Type B pancreatic cell (in vitro differentiated cells): Measurements from ENCODE around the gene CCDC57. TPM values are rescaled to one million over a fixed set of nuclear protein-coding genes. Genes with fewer than 3 reads are reported as not detected.

Source experiments
- DNase-seq: peaks from one replicate; pipeline ENCODE4 v3.0.0; 2021; ENCODE audit warnings: mixed read lengths; ENCODE audit not compliant: unreplicated experiment; ENCODE audit errors: extremely low spot score
- H3K27ac Mint-ChIP-seq: 2 replicates; pipeline ENCODE4 v1.8.0; 2021; ENCODE audit warnings: mild to moderate bottlenecking, mixed read lengths
- H3K27me3 Mint-ChIP-seq: 2 replicates; pipeline ENCODE4 v1.8.0; 2021; ENCODE audit warnings: mixed read lengths
- H3K36me3 Mint-ChIP-seq: 2 replicates; pipeline ENCODE4 v1.8.0; 2021; ENCODE audit warnings: mixed read lengths
- H3K4me1 Mint-ChIP-seq: one replicate; pipeline ENCODE4 v1.8.0; 2021; ENCODE audit warnings: mixed read lengths; ENCODE audit not compliant: unreplicated experiment
- H3K4me3 Mint-ChIP-seq: 2 replicates; pipeline ENCODE4 v1.8.0; 2021; ENCODE audit warnings: mild to moderate bottlenecking, mixed read lengths
- H3K9me3 Mint-ChIP-seq: 2 replicates; pipeline ENCODE4 v1.8.0; 2021; ENCODE audit warnings: mixed read lengths
- total RNA-seq: library from RNA; stranded (reverse); gene quantifications from 2 replicates; pipeline ENCODE4 v1.2.1, GENCODE V29; 2021; ENCODE audit warnings: low replicate concordance
- TF ChIP-seq, protein P1 (sequence below): fragments of 200-600 bp; sonication (generic); conservative IDR thresholded peaks from 2 replicates; pipeline ENCODE4 v1.5.0; 2021; ENCODE audit warnings: antibody characterized with exemption, mild to moderate bottlenecking

The CCDC57 gene
- total RNA-seq, 1 donor from 2014 or later = 58.7 TPM

DNA sequence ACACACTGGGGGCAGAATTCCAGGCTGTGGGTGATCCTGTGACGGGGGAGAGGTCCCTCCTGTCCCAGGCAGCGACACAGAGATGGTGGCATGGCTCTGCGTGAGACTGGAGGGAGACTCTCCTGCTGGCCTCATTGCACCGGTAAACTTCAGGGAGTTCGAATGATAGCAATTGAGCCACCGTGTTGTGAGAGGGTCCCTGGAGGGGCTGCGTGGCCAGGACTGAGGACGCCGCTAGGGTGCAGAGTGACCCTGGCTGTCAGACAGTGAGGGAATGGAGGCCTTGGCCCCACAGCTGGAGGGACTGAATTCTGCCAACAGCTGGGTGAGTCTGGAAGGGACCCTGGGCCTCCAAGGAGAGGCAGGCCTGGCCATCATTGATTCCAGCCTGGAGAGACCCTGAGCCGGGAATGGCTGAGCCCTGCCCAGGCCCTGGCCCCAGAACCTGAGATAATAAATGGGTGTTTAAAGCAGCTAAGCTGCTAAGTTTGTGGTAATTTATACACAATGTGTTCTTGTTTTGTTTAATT lies 32.6 kb downstream of the CCDC57 start:
- H3K27me3 Mint-ChIP-seq = no peaks in the 10 kb centered on the region
- TF ChIP-seq, protein P1, sequence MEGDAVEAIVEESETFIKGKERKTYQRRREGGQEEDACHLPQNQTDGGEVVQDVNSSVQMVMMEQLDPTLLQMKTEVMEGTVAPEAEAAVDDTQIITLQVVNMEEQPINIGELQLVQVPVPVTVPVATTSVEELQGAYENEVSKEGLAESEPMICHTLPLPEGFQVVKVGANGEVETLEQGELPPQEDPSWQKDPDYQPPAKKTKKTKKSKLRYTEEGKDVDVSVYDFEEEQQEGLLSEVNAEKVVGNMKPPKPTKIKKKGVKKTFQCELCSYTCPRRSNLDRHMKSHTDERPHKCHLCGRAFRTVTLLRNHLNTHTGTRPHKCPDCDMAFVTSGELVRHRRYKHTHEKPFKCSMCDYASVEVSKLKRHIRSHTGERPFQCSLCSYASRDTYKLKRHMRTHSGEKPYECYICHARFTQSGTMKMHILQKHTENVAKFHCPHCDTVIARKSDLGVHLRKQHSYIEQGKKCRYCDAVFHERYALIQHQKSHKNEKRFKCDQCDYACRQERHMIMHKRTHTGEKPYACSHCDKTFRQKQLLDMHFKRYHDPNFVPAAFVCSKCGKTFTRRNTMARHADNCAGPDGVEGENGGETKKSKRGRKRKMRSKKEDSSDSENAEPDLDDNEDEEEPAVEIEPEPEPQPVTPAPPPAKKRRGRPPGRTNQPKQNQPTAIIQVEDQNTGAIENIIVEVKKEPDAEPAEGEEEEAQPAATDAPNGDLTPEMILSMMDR = no peak
- H3K36me3 Mint-ChIP-seq = peaks cover 17% of the 10 kb centered on the region
- no peaks in the 10 kb centered on the region for H3K4me1 Mint-ChIP-seq
- no peaks in the 10 kb centered on the region for H3K9me3 Mint-ChIP-seq
- DNase-seq = no peak
- no peak overlapping the region for H3K4me3 Mint-ChIP-seq
- H3K27ac Mint-ChIP-seq = no peak overlapping the region

DNA sequence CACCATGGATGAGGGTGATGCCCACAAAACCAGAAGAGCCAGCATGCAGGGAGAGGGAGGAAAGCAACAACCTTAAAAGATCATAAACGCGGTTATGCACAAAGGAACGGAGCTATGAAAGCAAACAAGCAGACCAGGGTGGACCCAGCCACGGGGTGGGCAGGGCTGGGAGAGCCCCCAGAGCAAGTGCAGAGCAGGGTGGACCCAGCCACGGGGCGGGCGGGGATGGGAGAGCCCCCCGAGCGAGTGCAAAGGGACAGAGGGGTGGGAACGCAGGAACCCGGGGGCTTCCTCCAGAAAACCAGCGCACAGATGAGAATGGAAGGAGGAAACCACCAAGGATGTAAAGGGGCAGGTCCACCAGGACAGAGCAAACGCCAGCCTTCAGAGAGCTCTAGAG lies 33.2 kb downstream of the CCDC57 start:
- Mint-ChIP-seq H3K27ac (no peak overlapping the region), H3K4me3 (no peak overlapping the region)

DNA sequence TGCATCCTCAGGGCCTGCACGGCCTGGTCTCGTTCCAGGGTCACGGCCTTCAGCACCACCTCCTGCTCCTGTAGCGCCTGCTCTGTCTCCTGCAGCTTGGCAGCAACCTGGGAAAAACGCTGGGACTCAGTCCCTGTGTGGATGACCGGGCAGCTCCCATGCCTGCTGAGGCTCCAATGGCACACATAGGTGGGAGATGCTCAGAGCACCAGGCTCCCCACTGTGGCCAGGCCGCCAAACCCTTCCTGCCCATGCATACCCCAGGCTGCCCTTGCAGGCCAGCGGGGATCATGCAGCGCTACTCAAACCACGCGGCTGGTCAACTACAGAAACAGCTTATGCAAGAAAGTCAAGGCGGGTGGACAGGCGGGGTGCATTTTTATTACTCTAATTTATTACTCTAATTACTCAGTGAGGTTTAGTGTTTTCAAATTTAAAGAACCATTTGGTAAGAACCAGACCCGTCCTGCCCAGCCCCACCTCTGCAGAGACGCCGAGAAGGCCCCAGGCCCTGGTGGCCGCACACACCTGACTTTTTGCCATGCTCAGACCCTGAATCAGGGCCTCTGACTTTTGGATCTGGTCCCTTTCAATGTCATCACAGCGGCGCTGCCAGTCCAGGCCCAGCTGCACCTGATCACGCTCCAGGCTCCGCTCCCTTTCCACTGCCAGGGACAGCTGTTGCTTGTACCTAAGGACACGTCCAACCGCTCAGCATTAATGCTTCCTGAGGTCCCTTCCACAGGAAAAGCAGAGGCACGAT lies 34.0 kb downstream of the CCDC57 start:
- TF ChIP-seq, protein P1 = no peak
- no peaks in the 10 kb centered on the region for H3K27me3 Mint-ChIP-seq
- peaks cover 13% of the 10 kb centered on the region for H3K36me3 Mint-ChIP-seq

More for the DNA sequence above, 33.2 kb downstream of the CCDC57 start:
- no peak for DNase-seq
- H3K9me3 Mint-ChIP-seq = no peaks in the 10 kb centered on the region
- peaks cover 20% of the 10 kb centered on the region for H3K36me3 Mint-ChIP-seq
- TF ChIP-seq, protein P1 = no peak
- H3K27me3 Mint-ChIP-seq = no peaks in the 10 kb centered on the region
- H3K4me1 Mint-ChIP-seq = peaks cover under 1% of the 10 kb centered on the region

DNA sequence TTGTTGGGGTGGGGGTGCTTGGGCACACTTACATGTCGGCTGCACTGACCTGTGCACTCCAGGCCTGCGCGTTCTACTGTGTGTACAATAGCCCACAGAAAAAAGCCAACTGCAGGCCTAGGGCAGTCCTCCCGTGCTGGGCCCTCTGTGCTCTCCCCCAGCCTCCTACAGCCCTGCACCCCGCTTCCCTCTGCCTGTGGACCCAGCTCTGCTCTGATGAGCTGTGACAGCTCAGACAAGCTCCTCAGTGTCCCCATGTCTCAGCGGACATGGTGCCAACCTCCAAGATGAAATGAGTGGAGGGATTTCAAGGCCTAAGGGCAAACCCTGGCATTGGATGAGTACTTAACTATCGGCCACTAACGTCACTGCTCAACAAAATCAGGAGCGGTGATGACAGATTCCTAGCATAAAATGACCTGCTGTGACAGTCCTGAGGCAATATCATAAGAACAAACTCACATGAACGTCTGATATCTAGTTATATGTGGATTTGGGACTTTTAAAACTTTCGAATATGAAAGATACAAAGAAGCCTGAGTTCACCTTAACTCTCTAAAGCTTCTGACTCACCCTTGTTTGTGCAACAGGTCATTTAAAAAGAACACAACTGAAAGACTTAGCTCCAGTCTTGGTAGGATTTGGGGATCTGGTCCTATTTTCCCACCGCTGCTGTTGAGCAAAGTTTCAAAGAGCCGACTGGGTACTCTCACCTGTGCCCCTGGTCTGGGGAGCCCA lies 34.7 kb downstream of the CCDC57 start:
- TF ChIP-seq, protein P1 = no peak
- Mint-ChIP-seq H3K27me3 (no peaks in the 10 kb centered on the region), H3K27ac (no peak overlapping the region), H3K4me1 (peaks cover 5% of the 10 kb centered on the region), H3K9me3 (no peaks in the 10 kb centered on the region), H3K4me3 (no peak overlapping the region), H3K36me3 (peaks cover 15% of the 10 kb centered on the region)
- DNase-seq = no peak

More for the DNA sequence above, 34.0 kb downstream of the CCDC57 start:
- Mint-ChIP-seq H3K4me3 (no peak overlapping the region), H3K4me1 (peaks cover 5% of the 10 kb centered on the region), H3K9me3 (no peaks in the 10 kb centered on the region), H3K27ac (no peak overlapping the region)
- no peak for DNase-seq

DNA sequence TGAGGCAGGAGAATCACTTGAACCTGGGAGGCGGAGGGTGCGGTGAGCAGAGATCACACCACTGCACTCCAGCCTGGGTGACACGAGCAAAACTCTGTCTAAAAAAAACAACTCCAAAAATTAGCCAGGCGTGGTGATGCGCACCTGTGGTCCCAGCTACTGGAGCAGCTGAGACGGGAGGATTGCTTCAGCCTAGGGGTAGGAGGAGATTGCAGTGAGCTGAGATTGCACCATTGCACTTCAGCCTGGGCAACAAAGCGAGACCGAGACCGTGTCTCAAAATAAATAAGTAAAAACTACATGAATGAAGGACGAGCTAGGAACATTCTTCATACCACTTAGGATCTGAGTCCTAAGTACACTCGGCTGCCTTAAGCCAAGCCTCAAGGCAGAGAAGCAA lies 35.4 kb downstream of the CCDC57 start:
- TF ChIP-seq, protein P1 = no peak
- Mint-ChIP-seq H3K27me3 (no peaks in the 10 kb centered on the region), H3K27ac (no peak overlapping the region), H3K4me3 (no peak overlapping the region), H3K36me3 (peaks cover 18% of the 10 kb centered on the region), H3K4me1 (peaks cover 8% of the 10 kb centered on the region), H3K9me3 (no peaks in the 10 kb centered on the region)
- no peak for DNase-seq
